Effector CD4-positive, alpha-beta T cell (primary cell): ENCODE data around the gene DMD.
"Not testable (repeated sequence)": the region's sequence is repeated elsewhere in the genome, so short reads cannot be mapped to it uniquely, and the experiment has no call there.

ENCODE experiments used
- DNase-seq: peaks from one replicate; pipeline ENCODE4 v3.0.0-alpha.2; 2020

The DMD gene

GRCh38 chrX:33149580-33149979 is 61.8 kb downstream of the DMD start:
- no peak for DNase-seq

- no peak for DNase-seq
Measured at GRCh38 chrX:33149085-33149484, 62.3 kb downstream of the DMD start.

- no peak for DNase-seq
Measured at GRCh38 chrX:33142331-33142730, 69.0 kb downstream of the DMD start.

GRCh38 chrX:33138677-33139249 is 72.6 kb downstream of the DMD start:
- no peak for DNase-seq

- DNase-seq: no peak
Measured at GRCh38 chrX:33134164-33134563, 77.2 kb downstream of the DMD start.

GRCh38 chrX:33133320-33133719 is 78.0 kb downstream of the DMD start:
- no peak for DNase-seq

- DNase-seq: no peak
Measured at GRCh38 chrX:33132569-33132968, 78.8 kb downstream of the DMD start.

- no peak for DNase-seq
Measured at GRCh38 chrX:33129607-33130006, 81.7 kb downstream of the DMD start.

GRCh38 chrX:33128048-33128805 is 83.1 kb downstream of the DMD start:
- DNase-seq: no peak

- no peak for DNase-seq
Measured at GRCh38 chrX:33126469-33126868, 84.9 kb downstream of the DMD start.

- no peak for DNase-seq
Measured at GRCh38 chrX:33109858-33110257, 101.5 kb downstream of the DMD start.

- DNase-seq: no peak
Measured at GRCh38 chrX:33106737-33107136, 104.6 kb downstream of the DMD start.

GRCh38 chrX:33095079-33095478 is 116.3 kb downstream of the DMD start:
- DNase-seq: no peak

GRCh38 chrX:33087411-33087810 is 123.9 kb downstream of the DMD start:
- DNase-seq: no peak

GRCh38 chrX:33086886-33087285 is 124.5 kb downstream of the DMD start:
- no peak for DNase-seq

GRCh38 chrX:33082371-33082770 is 129.0 kb downstream of the DMD start:
- no peak for DNase-seq

GRCh38 chrX:33078273-33078672 is 133.1 kb downstream of the DMD start:
- no peak for DNase-seq

GRCh38 chrX:33073660-33074059 is 137.7 kb downstream of the DMD start:
- not testable (repeated sequence) for DNase-seq

GRCh38 chrX:33065415-33065814 is 145.9 kb downstream of the DMD start:
- DNase-seq: no peak

GRCh38 chrX:33062041-33062440 is 149.3 kb downstream of the DMD start:
- no peak for DNase-seq

GRCh38 chrX:33053001-33053400 is 158.3 kb downstream of the DMD start:
- no peak for DNase-seq

GRCh38 chrX:33045882-33046281 is 165.5 kb downstream of the DMD start:
- DNase-seq: no peak

GRCh38 chrX:33045245-33045644 is 166.1 kb downstream of the DMD start:
- no peak for DNase-seq

- no peak for DNase-seq
Measured at GRCh38 chrX:33041141-33041540, 170.2 kb downstream of the DMD start.

GRCh38 chrX:33032700-33033099 is 178.6 kb downstream of the DMD start:
- DNase-seq: no peak
